T-helper 1 cell (primary cell): ENCODE data around the gene ARID1A.

Source experiments
- DNase-seq, 5 donors: peaks; one replicate each; pipeline ENCODE4 v3.0.0-alpha.2; 2012 to 2020

The ARID1A gene

GRCh38 chr1:26767714-26768113, 71.9 kb downstream of the ARID1A start:
- no peak for DNase-seq

- no peak for DNase-seq
Measured at GRCh38 chr1:26768755-26769154, 72.9 kb downstream of the ARID1A start.

- no peak for DNase-seq
Measured at GRCh38 chr1:26771285-26771642, 75.4 kb downstream of the ARID1A start.

- no peak for DNase-seq
Measured at GRCh38 chr1:26771643-26772321, 76.0 kb downstream of the ARID1A start.

GRCh38 chr1:26772687-26773086, 76.9 kb downstream of the ARID1A start:
- DNase-seq: no peak

GRCh38 chr1:26774462-26774861, 78.6 kb downstream of the ARID1A start:
- DNase-seq: no peak

- no peak for DNase-seq
Measured at GRCh38 chr1:26775666-26776065, 79.9 kb downstream of the ARID1A start.

- DNase-seq: no peak
Measured at GRCh38 chr1:26779098-26779668, 83.4 kb downstream of the ARID1A start.

- DNase-seq: no peak
Measured at GRCh38 chr1:26780344-26780957, 84.6 kb downstream of the ARID1A start.

- no peak for DNase-seq
Measured at GRCh38 chr1:26781206-26781825, 85.5 kb downstream of the ARID1A start.

GRCh38 chr1:26782521-26783212, 86.9 kb downstream of the ARID1A start:
- no peak for DNase-seq

GRCh38 chr1:26783646-26784022, 87.8 kb downstream of the ARID1A start:
- no peak for DNase-seq

GRCh38 chr1:26784023-26784871, 88.4 kb downstream of the ARID1A start:
- no peak for DNase-seq

GRCh38 chr1:26784886-26785285, 89.1 kb downstream of the ARID1A start:
- DNase-seq: no peak

GRCh38 chr1:26785611-26786436, 90.0 kb downstream of the ARID1A start:
- peak in 1 of 5 donors; percentile 30 for DNase-seq

GRCh38 chr1:26786437-26787380, 90.9 kb downstream of the ARID1A start:
- DNase-seq: peak in 1 of 5 donors; percentile 28

GRCh38 chr1:26787381-26787705, 91.5 kb downstream of the ARID1A start:
- DNase-seq: peak in 4 of 5 donors; percentile 31 to 85 (median 50)

GRCh38 chr1:26787706-26788514, 92.1 kb downstream of the ARID1A start, which contains the start of gene PIGV:
TSS of gene PIGV (plus strand) at chr1:26787950. CDS start at chr1:26790816, 2,866 bp downstream.
- DNase-seq: peak; percentile 70 to 88 (median 79)

- no peak for DNase-seq
Measured at GRCh38 chr1:26788515-26788785, 92.6 kb downstream of the ARID1A start.
